SK-N-MC (cell line): ENCODE measurements around the gene RAPGEF2.
"Not testable (repeated sequence)": the region's sequence is repeated elsewhere in the genome, so short reads cannot be mapped to it uniquely, and the experiment has no call there.

Experiments
- DNase-seq: peaks from one replicate; pipeline ENCODE4 v3.0.0-alpha.2; 2011; ENCODE audit warnings: low read depth, low spot score
- H3K27ac ChIP-seq: fragments of 200-600 bp; sonication (generic); 2 replicates; pipeline ENCODE4 v1.5.1; 2016; ENCODE audit warnings: mixed run types
- H3K36me3 ChIP-seq: fragments of 200-600 bp; sonication (generic); 2 replicates; pipeline ENCODE4 v1.6.1; 2017; ENCODE audit warnings: antibody characterized with exemption, low read length, mixed read lengths; ENCODE audit not compliant: insufficient read depth
- H3K4me3 ChIP-seq: fragments of 200-600 bp; sonication (generic); 2 replicates; pipeline ENCODE4 v1.5.1; 2016
- H3K9ac ChIP-seq: fragments of 200-600 bp; sonication (generic); 2 replicates; pipeline ENCODE4 v1.8.0; 2017; ENCODE audit warnings: mixed run types, mixed read lengths; ENCODE audit not compliant: insufficient read length
- H3K9me3 ChIP-seq: fragments of 200-600 bp; sonication (generic); 2 replicates; pipeline ENCODE4 v1.6.1; 2017; ENCODE audit warnings: low read depth, mild to moderate bottlenecking, antibody characterized with exemption, low read length, moderate library complexity, mixed read lengths
- EZH2 ChIP-seq: fragments of 200-600 bp; sonication (generic); IDR thresholded peaks from one replicate; pipeline ENCODE4 v1.6.1; 2017; ENCODE audit warnings: antibody characterized with exemption
- FOXP2 ChIP-seq: optimal IDR thresholded peaks from 2 replicates; pipeline ENCODE3; 2011; ENCODE audit warnings: mild to moderate bottlenecking, moderate library complexity; ENCODE audit not compliant: insufficient read depth; ENCODE audit errors: extremely low read length, control extremely low read depth
- POLR2AphosphoS5 ChIP-seq: IDR thresholded peaks from 2 replicates; pipeline ENCODE4 v1.6.1; 2012; ENCODE audit warnings: mild to moderate bottlenecking, low read depth, low read length, borderline replicate concordance

The RAPGEF2 gene

DNA sequence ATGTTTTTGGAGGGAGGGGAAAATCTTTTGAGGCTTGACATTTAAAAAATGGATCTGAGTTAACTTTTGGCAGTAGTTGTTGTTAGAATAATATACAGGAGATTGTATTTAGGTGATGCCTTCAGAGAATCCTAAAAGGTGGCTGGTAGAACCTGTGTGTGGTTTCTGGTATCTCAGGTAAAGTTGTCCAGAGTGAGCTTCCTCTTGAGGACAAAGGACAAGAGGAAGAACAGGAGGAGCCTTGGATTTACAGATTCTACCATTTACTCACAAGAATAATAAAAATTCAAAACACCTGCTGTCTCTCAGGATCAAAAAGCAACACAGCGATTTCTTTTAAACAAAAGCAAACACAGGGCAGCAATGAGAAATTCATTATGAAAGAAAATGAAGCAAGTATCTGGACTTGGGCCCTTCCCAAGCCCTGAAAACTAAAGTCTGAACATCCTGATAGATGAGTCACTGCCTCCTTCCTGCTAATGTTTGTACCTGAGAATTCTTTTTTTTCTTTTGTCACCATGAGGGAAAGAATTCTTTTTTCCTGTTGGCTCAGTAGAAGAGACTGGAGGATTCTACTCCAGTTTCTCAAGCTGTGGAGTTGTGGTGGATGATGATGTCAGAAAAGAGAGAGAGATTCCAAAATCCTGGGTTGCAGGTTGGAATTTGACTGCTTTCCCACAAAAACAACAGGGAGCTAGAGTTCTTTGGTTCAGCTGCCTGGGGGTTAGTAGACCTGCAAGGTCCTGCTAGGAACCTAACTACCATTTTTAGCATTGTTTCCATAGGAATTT is 31.5 kb upstream of the RAPGEF2 start:
- Histone ChIP-seq H3K9ac (no peak overlapping the region), H3K4me3 (no peak overlapping the region), H3K36me3 (no peaks in the 10 kb centered on the region), H3K27ac (no peak overlapping the region), H3K9me3 (no peaks in the 10 kb centered on the region)
- TF ChIP-seq POLR2AphosphoS5: no peak
- TF ChIP-seq FOXP2: no peak
- TF ChIP-seq EZH2: no peak
- no peak for DNase-seq

DNA sequence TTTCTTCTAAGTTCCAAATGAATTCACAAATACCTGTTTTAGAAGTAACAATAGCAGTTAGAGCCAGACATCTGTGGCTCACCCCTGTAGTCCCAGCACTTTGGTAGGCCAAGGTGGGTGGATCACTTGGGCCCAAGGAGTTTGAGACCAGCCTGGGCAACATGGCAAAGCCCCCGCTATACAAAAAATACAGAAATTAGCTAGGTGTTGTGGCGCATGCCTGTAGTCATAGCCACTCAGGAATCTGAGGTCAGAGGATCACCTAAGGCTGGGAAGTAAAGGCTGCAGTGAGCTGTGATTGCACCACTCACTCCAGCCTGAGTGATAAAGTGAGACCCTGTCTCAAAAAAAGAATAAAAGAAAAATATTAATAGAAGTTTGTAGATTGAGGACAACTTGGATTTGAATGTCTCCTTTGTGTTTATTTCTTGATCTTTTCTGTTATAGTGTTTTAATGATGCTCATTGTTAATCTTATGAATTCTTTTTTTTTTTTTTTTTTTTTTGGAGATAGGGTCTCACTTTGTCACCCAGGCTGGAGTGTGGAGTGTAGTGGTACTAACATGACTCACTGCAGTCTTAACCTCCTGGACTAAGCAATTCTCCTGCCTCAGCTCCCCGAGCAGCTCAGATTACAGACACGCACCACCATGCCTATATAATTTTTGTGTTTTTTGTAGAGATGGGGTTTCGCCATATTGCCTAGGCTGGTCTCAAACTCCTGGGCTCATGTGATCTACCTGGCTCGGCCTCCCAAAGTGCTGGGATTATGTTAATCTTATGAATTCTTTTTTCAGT is 30.7 kb upstream of the RAPGEF2 start:
- DNase-seq: no peak
- Histone ChIP-seq H3K9me3 (no peaks in the 10 kb centered on the region), H3K9ac (no peak overlapping the region), H3K36me3 (no peaks in the 10 kb centered on the region), H3K27ac (no peak overlapping the region), H3K4me3 (no peak overlapping the region)
- no peak for TF ChIP-seq POLR2AphosphoS5
- TF ChIP-seq FOXP2: no peak
- TF ChIP-seq EZH2: no peak

DNA sequence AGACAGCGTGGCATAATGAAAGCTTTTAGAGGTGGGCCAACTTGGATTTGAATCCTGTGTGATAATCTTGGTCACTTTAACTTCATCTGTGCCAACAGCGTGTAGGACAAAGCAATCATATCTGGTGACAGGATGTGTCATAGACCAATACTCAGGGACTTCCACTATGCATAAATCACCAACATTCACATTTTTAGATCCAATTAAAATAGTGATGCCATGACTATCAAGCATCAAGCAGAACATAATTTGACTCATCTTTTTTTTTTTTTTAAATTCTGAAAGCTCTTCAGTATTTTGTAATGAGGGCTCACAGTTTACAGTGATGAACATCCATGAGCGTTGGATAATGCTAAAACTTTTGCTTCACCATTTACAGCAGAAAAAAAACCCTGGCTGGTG is 27.3 kb upstream of the RAPGEF2 start:
- Histone ChIP-seq H3K36me3 (no peaks in the 10 kb centered on the region), H3K27ac (no peak overlapping the region), H3K9ac (no peak overlapping the region), H3K9me3 (no peaks in the 10 kb centered on the region), H3K4me3 (no peak overlapping the region)
- TF ChIP-seq EZH2 (no peak), POLR2AphosphoS5 (no peak), FOXP2 (no peak)
- no peak for DNase-seq

DNA sequence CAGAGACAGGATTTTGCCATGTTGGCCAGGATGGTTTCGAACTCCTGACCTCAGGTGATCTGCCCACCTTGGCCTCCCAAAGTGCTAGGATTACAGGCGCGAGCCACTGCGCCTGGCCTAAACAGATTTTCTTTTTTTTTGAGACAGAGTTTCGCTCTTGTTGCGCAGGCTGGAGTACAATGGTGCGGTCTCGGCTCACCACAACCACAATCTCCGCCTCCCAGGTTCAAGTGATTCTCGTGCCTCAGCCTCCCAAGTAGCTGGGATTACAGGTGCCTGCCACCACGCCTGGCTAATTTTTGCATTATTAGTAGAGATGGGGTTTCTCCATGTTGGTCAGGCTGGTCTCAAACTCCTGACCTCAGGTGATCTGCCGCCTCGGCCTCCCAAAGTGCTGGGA is 25.9 kb upstream of the RAPGEF2 start:
- H3K9ac ChIP-seq, H3K27ac ChIP-seq, H3K36me3 ChIP-seq, DNase-seq, H3K9me3 ChIP-seq, H3K4me3 ChIP-seq: not testable (repeated sequence)

DNA sequence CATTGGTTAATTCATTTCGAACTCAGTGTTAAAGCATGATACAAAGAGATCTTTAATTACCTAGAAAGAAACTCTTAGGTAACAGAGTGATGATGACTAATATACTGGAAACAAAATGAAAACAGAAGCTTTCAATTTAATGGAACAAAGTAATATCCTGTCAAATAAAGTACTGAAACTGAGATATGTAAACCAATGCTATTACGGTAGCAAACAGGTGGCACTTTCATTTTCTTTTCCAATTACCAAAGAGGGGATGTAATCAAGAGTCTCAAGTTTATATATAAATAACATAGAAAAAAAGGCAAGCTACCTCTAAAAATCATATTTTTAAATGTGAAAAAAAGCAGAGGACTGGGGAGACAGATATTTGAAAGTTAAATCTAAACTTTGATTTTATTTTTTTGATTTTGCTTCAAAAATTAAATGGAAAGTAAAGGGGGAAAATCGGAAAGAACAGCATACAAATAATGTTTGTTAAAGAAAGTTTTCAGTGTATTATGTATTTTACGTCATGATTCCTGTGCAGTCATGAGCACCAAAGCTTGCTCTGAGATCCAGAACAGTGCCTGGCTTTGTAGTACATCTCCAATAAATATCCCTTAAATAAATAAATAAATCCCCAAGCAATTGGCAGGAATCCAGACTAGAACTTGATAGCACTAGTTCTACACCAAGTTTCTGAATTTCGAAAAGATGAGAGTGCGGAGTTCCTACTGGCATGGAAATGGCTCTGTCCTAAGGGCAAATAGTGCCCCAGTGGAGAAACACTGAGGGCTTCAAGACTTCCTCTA is 25.0 kb upstream of the RAPGEF2 start:
- Histone ChIP-seq H3K27ac (no peak overlapping the region), H3K4me3 (peak overlapping the region; percentile 4; the same call in 1 of the 2 replicates), H3K36me3 (no peaks in the 10 kb centered on the region), H3K9ac (no peak overlapping the region), H3K9me3 (no peaks in the 10 kb centered on the region)
- peak; percentile 83 for DNase-seq
- TF ChIP-seq FOXP2 (no peak), EZH2 (no peak), POLR2AphosphoS5 (no peak; the same call in 1 of the 2 replicates)

DNA sequence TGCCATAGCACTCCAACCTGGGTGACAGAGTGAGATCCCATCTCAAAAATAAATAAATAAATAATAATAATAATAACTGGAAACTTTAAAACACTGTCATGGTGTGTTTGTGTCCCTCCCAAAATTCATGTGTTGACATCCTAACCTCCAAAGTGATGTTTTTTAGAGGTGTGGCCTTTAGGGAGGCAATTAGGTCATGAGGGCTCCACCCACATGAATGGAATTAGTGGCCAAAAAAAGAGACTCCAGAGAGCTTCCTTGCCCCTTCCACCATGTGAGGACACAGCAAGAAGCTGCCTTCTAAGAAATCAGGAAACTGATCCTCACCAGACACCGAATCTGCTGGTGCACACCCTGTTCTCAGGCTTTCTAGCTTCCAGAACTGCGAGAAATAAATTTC is 23.8 kb upstream of the RAPGEF2 start:
- H3K27ac ChIP-seq: no peak overlapping the region
- no peak overlapping the region for H3K9ac ChIP-seq
- TF ChIP-seq EZH2 (no peak), FOXP2 (no peak), POLR2AphosphoS5 (no peak)

DNA sequence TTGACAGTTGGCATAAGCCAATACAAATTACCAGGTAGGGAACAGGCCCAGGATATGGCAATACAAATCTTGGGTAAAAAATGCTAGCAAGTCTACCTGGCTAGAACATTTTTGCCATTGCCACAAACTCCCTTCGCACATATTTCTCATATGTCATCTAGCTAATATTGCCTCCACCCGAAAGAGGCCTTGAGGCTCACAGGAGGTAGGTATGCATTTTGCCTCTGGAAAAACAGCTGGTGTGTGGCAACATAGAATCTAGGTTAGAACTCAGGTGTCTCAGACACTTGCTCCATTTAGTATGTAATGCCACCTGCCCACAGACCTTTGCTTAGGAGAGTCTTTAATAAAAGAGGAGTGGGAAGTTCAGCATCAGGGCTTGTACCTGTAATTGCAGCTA is 16.3 kb upstream of the RAPGEF2 start:
- Histone ChIP-seq H3K36me3 (no peaks in the 10 kb centered on the region), H3K9ac (no peak overlapping the region), H3K27ac (no peak overlapping the region), H3K4me3 (no peak overlapping the region), H3K9me3 (no peaks in the 10 kb centered on the region)
- no peak for TF ChIP-seq EZH2
- no peak for DNase-seq

More for the DNA sequence above, 23.8 kb upstream of the RAPGEF2 start:
- H3K36me3 ChIP-seq: no peaks in the 10 kb centered on the region
- DNase-seq: no peak
- H3K4me3 ChIP-seq: no peak overlapping the region
- no peaks in the 10 kb centered on the region for H3K9me3 ChIP-seq

DNA sequence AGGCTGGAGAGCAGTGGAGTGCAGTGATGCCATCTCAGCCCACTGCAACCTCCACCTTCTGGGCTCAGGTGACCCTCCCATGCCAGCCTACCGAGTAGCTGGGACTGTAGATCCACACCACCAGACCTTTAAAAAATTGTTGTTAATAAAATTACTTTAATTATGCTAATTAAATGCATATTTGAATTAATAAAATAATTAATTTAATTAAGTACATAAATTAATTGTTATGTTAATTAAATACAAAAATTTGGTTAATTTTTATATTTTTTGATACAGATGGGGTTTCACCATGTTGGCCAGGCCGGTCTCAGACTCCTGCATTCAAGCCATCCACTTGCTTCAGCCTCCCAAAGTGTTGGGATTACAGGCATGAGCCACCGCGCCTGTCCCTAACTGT is 12.6 kb upstream of the RAPGEF2 start:
- Histone ChIP-seq H3K36me3 (no peaks in the 10 kb centered on the region), H3K9me3 (no peaks in the 10 kb centered on the region), H3K9ac (no peak overlapping the region), H3K4me3 (no peak overlapping the region), H3K27ac (no peak overlapping the region)
- TF ChIP-seq POLR2AphosphoS5 (no peak), EZH2 (no peak), FOXP2 (no peak)
- no peak for DNase-seq

DNA sequence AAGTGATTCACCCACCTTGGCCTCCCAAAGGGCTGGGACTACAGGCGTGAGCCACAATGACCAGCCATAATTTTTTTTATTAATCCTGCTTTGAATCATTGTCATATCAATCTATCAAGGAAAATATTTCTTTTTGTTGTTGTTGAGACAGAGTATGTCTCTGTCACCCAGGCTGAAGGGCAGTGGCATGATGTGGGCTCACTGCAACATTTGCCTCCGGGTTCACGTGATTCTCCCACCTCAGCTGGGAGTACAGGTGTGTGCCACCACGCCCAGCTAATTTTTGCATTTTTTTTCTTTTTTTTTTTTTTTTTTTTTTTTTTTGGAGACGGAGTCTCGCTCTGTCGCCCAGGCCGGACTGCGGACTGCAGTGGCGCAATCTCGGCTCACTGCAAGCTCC is 8.7 kb upstream of the RAPGEF2 start:
- H3K4me3 ChIP-seq, H3K9ac ChIP-seq, H3K36me3 ChIP-seq, H3K9me3 ChIP-seq, DNase-seq, H3K27ac ChIP-seq: not testable (repeated sequence)
